Stimulated activated naive CD4-positive, alpha-beta T cell treated with Interleukin-2 at 50 U/mL for 16 hours (primary cell): ENCODE data around the gene AHNAK2.

Experiments
- DNase-seq: peaks from one replicate; lab custom pipeline; 2025; lab: John Stamatoyannopoulos, UW

Gene AHNAK2

GRCh38 chr14:105012171-105012985, 34.2 kb upstream of the AHNAK2 start:
- no peak for DNase-seq

- DNase-seq, result no peak
Measured at GRCh38 chr14:105011312-105011990, 33.3 kb upstream of the AHNAK2 start.

GRCh38 chr14:105010891-105011291, 32.7 kb upstream of the AHNAK2 start:
- DNase-seq, result no peak

GRCh38 chr14:105010106-105010505, 31.9 kb upstream of the AHNAK2 start:
- no peak for DNase-seq

- DNase-seq, result no peak
Measured at GRCh38 chr14:105007593-105008264, 29.6 kb upstream of the AHNAK2 start.

GRCh38 chr14:105006831-105007592, 28.8 kb upstream of the AHNAK2 start:
- DNase-seq, result no peak

- no peak for DNase-seq
Measured at GRCh38 chr14:105005929-105006830, 28.0 kb upstream of the AHNAK2 start.

- no peak for DNase-seq
Measured at GRCh38 chr14:105005329-105005928, 27.3 kb upstream of the AHNAK2 start.

GRCh38 chr14:104999361-104999760, 21.2 kb upstream of the AHNAK2 start:
- DNase-seq, result no peak

- DNase-seq, result no peak
Measured at GRCh38 chr14:104998801-104999200, 20.6 kb upstream of the AHNAK2 start.

GRCh38 chr14:104996483-104996882, 18.3 kb upstream of the AHNAK2 start:
- DNase-seq, result no peak

GRCh38 chr14:104996032-104996431, 17.9 kb upstream of the AHNAK2 start:
- no peak for DNase-seq

GRCh38 chr14:104994978-104995377, 16.8 kb upstream of the AHNAK2 start:
- no peak for DNase-seq

GRCh38 chr14:104993808-104994591, 15.8 kb upstream of the AHNAK2 start:
- no peak for DNase-seq

GRCh38 chr14:104993306-104993705, 15.1 kb upstream of the AHNAK2 start:
- no peak for DNase-seq

GRCh38 chr14:104992501-104992900, 14.3 kb upstream of the AHNAK2 start:
- no peak for DNase-seq

- no peak for DNase-seq
Measured at GRCh38 chr14:104991896-104992230, 13.7 kb upstream of the AHNAK2 start.

GRCh38 chr14:104989951-104990303, 11.8 kb upstream of the AHNAK2 start:
- no peak for DNase-seq

GRCh38 chr14:104989236-104989950, 11.2 kb upstream of the AHNAK2 start:
- DNase-seq, result no peak
